ENCODE data around the gene MARCHF10. TPM values are rescaled to one million over a fixed set of nuclear protein-coding genes. Genes with fewer than 3 reads are reported as not detected.

The MARCHF10 gene
- polyA plus RNA-seq, 1 experiment = 0.43 TPM

DNA sequence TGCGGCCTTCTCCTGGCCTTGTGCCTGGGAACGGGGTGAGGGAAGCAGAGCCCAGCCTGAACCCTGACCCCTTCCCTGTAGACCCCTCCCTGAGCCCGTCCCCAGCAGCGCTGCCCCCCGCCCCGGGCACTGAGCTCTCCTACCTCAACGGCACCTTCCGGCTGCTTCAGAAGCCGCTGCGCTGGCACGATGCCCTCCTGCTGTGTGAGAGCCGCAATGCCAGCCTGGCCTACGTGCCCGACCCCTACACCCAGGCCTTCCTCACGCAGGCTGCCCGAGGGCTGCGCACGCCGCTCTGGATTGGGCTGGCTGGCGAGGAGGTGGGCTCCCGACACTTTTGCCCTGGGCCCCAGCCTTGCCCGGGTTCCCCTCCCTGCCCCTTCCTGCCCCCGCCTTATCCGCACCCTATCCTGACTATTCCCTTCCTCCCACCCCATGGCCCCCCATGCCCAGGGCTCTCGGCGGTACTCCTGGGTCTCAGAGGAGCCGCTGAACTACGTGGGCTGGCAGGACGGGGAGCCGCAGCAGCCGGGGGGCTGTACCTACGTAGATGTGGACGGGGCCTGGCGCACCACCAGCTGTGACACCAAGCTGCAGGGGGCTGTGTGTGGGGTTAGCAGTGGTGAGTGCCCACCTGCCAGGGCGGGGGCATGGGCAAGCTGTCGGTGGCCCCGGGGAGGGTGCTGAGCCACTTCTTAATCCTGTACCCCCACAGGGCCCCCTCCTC lies 118.5 kb downstream of the MARCHF10 start:
- H3K36me3 ChIP-seq (ENCODE audit: control insufficient read depth, insufficient read depth, low read length) = peaks cover 60% of the 10 kb centered on the region
- CTCF ChIA-PET = interaction anchor here (1.1 kb wide), 1 partner anchor 137 kb away, joined by 5 read pairs; no protein-coding TSS in a partner anchor
- H3K4me3 ChIP-seq (ENCODE audit: low read depth, low read length) = no peak overlapping the region

GRCh38 chr17:62688398-62689160 lies 119.5 kb downstream of the MARCHF10 start:
- TF ChIP-seq, protein P1, sequence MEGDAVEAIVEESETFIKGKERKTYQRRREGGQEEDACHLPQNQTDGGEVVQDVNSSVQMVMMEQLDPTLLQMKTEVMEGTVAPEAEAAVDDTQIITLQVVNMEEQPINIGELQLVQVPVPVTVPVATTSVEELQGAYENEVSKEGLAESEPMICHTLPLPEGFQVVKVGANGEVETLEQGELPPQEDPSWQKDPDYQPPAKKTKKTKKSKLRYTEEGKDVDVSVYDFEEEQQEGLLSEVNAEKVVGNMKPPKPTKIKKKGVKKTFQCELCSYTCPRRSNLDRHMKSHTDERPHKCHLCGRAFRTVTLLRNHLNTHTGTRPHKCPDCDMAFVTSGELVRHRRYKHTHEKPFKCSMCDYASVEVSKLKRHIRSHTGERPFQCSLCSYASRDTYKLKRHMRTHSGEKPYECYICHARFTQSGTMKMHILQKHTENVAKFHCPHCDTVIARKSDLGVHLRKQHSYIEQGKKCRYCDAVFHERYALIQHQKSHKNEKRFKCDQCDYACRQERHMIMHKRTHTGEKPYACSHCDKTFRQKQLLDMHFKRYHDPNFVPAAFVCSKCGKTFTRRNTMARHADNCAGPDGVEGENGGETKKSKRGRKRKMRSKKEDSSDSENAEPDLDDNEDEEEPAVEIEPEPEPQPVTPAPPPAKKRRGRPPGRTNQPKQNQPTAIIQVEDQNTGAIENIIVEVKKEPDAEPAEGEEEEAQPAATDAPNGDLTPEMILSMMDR (IDR thresholded peaks at IDR 0.05; ENCODE audit: insufficient read depth, low read depth, low read length) = no peak
- Histone ChIP-seq H3K4me3 (ENCODE audit: low read depth, low read length) (no peak overlapping the region), H3K27me3 (ENCODE audit: control insufficient read depth, insufficient read depth, low read length) (no peaks in the 10 kb centered on the region), H3K36me3 (ENCODE audit: control insufficient read depth, insufficient read depth, low read length) (peaks cover 60% of the 10 kb centered on the region)
- POLR2A ChIA-PET = no interaction called here
- no peak for DNase-seq (ENCODE audit: low read depth)
- CTCF ChIA-PET = no interaction called here

More for the DNA sequence above, 118.5 kb downstream of the MARCHF10 start:
- TF ChIP-seq, protein P1 (IDR thresholded peaks at IDR 0.05; ENCODE audit: insufficient read depth, low read depth, low read length) = no peak
- DNase-seq (ENCODE audit: low read depth) = no peak
- POLR2A ChIA-PET = interaction anchor here (0.6 kb wide), 1 partner anchor 36 kb away, joined by 3 read pairs; no protein-coding TSS in a partner anchor
- no peaks in the 10 kb centered on the region for H3K27me3 ChIP-seq (ENCODE audit: control insufficient read depth, insufficient read depth, low read length)

GRCh38 chr17:62687997-62688396 lies 120.1 kb downstream of the MARCHF10 start:
- no peak overlapping the region for H3K4me3 ChIP-seq (ENCODE audit: low read depth, low read length)
- DNase-seq (ENCODE audit: low read depth) = no peak
- H3K36me3 ChIP-seq (ENCODE audit: control insufficient read depth, insufficient read depth, low read length) = peaks cover 55% of the 10 kb centered on the region
- no peaks in the 10 kb centered on the region for H3K27me3 ChIP-seq (ENCODE audit: control insufficient read depth, insufficient read depth, low read length)
- TF ChIP-seq, protein P1 (IDR thresholded peaks at IDR 0.05; ENCODE audit: insufficient read depth, low read depth, low read length) = no peak
- CTCF ChIA-PET = interaction anchor here (1.0 kb wide), 1 partner anchor 19 kb away, joined by 3 read pairs; no protein-coding TSS in a partner anchor
- POLR2A ChIA-PET = no interaction called here

DNA sequence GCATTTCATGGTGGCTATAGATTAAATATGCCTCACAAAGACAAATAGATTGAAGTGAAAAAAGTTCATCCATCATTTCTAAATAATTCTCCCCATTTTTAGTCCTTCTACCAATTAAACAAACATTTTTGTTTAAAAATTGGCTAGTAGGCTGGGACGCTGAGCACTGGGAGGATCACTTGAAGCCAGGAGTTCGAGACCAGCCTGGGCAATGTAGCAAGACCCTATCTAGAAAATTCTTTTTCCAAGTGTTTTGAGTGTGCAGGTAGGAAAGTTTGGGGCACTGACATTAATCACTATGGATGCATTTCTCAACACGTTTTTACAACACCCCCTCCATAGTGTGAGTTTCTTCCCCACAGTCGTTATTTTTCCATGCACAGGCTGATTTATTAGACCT lies 123.9 kb downstream of the MARCHF10 start:
- no peaks in the 10 kb centered on the region for H3K27me3 ChIP-seq (ENCODE audit: control insufficient read depth, insufficient read depth, low read length)
- no peak for DNase-seq (ENCODE audit: low read depth)
- TF ChIP-seq, protein P1 (IDR thresholded peaks at IDR 0.05; ENCODE audit: insufficient read depth, low read depth, low read length) = no peak
- H3K36me3 ChIP-seq (ENCODE audit: control insufficient read depth, insufficient read depth, low read length) = peaks cover 43% of the 10 kb centered on the region
- no peak overlapping the region for H3K4me3 ChIP-seq (ENCODE audit: low read depth, low read length)
- ChIA-PET CTCF (no interaction called here), POLR2A (no interaction called here)

DNA sequence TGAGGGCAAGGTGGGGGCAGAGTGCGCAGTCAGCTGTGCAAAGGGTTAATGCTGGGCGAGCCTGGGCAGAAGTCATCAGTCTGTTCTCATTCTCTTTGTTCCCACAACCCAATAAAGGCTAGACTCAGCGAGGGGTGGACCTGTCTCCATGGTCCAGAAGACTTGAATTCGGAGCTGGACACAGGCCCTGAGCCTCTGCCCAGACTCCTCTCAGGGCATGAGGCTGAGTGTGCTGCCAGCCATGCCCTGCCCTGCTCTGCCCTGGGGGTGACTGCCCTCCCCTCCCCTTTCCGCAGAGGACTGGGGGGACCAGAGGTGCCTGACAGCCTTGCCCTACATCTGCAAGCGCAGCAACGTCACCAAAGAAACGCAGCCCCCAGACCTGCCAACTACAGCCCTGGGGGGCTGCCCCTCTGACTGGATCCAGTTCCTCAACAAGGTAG lies 126.2 kb downstream of the MARCHF10 start:
- no peak for DNase-seq (ENCODE audit: low read depth)
- TF ChIP-seq, protein P1 (IDR thresholded peaks at IDR 0.05; ENCODE audit: insufficient read depth, low read depth, low read length) = no peak
- no peaks in the 10 kb centered on the region for H3K27me3 ChIP-seq (ENCODE audit: control insufficient read depth, insufficient read depth, low read length)
- H3K4me3 ChIP-seq (ENCODE audit: low read depth, low read length) = no peak overlapping the region
- CTCF ChIA-PET = no interaction called here
- POLR2A ChIA-PET = no interaction called here
- peaks cover 41% of the 10 kb centered on the region for H3K36me3 ChIP-seq (ENCODE audit: control insufficient read depth, insufficient read depth, low read length)

Data from BJ (cell line).